NK-92 (cell line): ENCODE results near the gene BCL2L2.

Experiments used
- DNase-seq: peaks from one replicate; lab custom pipeline; 2025; ENCODE audit not compliant: unreplicated experiment; lab: John Stamatoyannopoulos, UW

Gene BCL2L2

GRCh38 chr14:23355871-23356435 lies 49.3 kb downstream of the BCL2L2 start:
- DNase-seq = no peak

- no peak for DNase-seq
Measured at GRCh38 chr14:23356662-23357061, 50.0 kb downstream of the BCL2L2 start.

GRCh38 chr14:23357261-23357660 lies 50.6 kb downstream of the BCL2L2 start:
- no peak for DNase-seq

GRCh38 chr14:23358042-23358441 lies 51.4 kb downstream of the BCL2L2 start:
- no peak for DNase-seq

GRCh38 chr14:23358553-23359166 lies 52.0 kb downstream of the BCL2L2 start:
- DNase-seq = no peak

- no peak for DNase-seq
Measured at GRCh38 chr14:23359167-23359626, 52.6 kb downstream of the BCL2L2 start.

GRCh38 chr14:23359722-23360447 lies 53.3 kb downstream of the BCL2L2 start:
- no peak for DNase-seq

- no peak for DNase-seq
Measured at GRCh38 chr14:23360496-23360895, 53.9 kb downstream of the BCL2L2 start.

- DNase-seq = no peak
Measured at GRCh38 chr14:23361320-23361719, 54.7 kb downstream of the BCL2L2 start.
